Type B pancreatic cell (in vitro differentiated cells): ENCODE measurements around the gene HOXA6. TPM values are rescaled to one million over a fixed set of nuclear protein-coding genes. Genes with fewer than 3 reads are reported as not detected.
A peak's percentile ranks its signal among the peaks of the same experiment; 100 is the strongest.

Experiments
- DNase-seq: peaks from one replicate; pipeline ENCODE4 v3.0.0; 2021; ENCODE audit warnings: mixed read lengths; ENCODE audit not compliant: unreplicated experiment; ENCODE audit errors: extremely low spot score
- H3K27ac Mint-ChIP-seq: 2 replicates; pipeline ENCODE4 v1.8.0; 2021; ENCODE audit warnings: mild to moderate bottlenecking, mixed read lengths
- H3K27me3 Mint-ChIP-seq: 2 replicates; pipeline ENCODE4 v1.8.0; 2021; ENCODE audit warnings: mixed read lengths
- H3K36me3 Mint-ChIP-seq: 2 replicates; pipeline ENCODE4 v1.8.0; 2021; ENCODE audit warnings: mixed read lengths
- H3K4me1 Mint-ChIP-seq: one replicate; pipeline ENCODE4 v1.8.0; 2021; ENCODE audit warnings: mixed read lengths; ENCODE audit not compliant: unreplicated experiment
- H3K4me3 Mint-ChIP-seq: 2 replicates; pipeline ENCODE4 v1.8.0; 2021; ENCODE audit warnings: mild to moderate bottlenecking, mixed read lengths
- H3K9me3 Mint-ChIP-seq: 2 replicates; pipeline ENCODE4 v1.8.0; 2021; ENCODE audit warnings: mixed read lengths
- microRNA-seq: library from miRNA; unstranded; fragments of <30 nt; microRNA quantifications from one replicate; pipeline ENCODE4, GENCODE V29; 2020
- total RNA-seq: library from RNA; stranded (reverse); gene quantifications from 2 replicates; pipeline ENCODE4 v1.2.1, GENCODE V29; 2021; ENCODE audit warnings: low replicate concordance
- TF ChIP-seq, protein P1 (sequence below): fragments of 200-600 bp; sonication (generic); conservative IDR thresholded peaks from 2 replicates; pipeline ENCODE4 v1.5.0; 2021; ENCODE audit warnings: antibody characterized with exemption, mild to moderate bottlenecking

HOXA6 gene
- total RNA-seq, 1 donor from 2014 or later = 10.9 TPM

DNA sequence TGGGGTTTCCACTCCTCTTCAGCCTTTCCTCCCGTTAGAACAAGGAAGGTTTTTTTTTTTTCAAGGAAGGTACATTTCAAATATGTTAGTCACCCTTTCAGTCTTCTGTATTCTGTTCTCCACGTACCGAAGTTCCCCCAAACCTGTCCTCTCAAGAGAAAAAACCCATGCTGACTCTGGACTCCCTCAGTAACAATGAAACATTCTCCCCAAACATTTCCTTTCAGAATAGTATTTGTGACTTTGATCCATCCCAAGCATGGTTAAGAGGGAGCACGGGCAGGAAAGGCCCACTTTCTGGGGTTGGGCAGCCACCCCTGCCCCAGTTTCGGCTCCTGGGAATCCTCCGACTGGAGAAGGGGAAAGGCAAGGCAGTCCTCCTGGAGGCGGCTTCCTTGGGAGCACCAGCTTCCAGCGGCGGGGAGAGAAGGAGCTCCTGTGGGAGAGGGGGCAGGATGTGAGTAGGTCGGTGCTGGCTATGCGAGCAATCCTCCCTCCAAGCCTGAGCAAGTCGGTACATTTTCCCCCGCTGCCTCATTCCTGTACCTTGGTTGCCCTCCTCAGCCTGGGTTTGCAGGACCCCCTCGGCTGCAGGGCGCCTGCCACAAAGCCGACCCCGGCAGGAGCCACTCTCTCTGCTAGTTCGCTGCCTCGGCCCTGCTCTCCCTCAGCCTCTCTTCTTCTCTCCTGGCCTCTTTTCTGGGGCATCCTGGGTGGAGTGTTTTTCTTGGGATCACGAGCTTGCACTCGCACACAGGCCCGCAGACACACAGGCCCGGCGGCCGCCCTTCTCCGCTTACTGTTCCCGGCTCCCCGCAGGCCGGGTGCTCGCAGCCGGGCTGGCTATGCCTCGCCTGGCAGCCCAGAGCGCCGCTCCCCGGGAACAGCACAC, 49.6 kb downstream of the HOXA6 start:
- Mint-ChIP-seq H3K27ac (peak overlapping the region; percentile 97), H3K36me3 (peaks cover 43% of the 10 kb centered on the region), H3K4me1 (peaks cover 49% of the 10 kb centered on the region), H3K9me3 (no peaks in the 10 kb centered on the region), H3K4me3 (peak overlapping the region; percentile 97), H3K27me3 (peaks cover 65% of the 10 kb centered on the region)
- DNase-seq = no peak
- TF ChIP-seq, protein P1, sequence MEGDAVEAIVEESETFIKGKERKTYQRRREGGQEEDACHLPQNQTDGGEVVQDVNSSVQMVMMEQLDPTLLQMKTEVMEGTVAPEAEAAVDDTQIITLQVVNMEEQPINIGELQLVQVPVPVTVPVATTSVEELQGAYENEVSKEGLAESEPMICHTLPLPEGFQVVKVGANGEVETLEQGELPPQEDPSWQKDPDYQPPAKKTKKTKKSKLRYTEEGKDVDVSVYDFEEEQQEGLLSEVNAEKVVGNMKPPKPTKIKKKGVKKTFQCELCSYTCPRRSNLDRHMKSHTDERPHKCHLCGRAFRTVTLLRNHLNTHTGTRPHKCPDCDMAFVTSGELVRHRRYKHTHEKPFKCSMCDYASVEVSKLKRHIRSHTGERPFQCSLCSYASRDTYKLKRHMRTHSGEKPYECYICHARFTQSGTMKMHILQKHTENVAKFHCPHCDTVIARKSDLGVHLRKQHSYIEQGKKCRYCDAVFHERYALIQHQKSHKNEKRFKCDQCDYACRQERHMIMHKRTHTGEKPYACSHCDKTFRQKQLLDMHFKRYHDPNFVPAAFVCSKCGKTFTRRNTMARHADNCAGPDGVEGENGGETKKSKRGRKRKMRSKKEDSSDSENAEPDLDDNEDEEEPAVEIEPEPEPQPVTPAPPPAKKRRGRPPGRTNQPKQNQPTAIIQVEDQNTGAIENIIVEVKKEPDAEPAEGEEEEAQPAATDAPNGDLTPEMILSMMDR = no peak

DNA sequence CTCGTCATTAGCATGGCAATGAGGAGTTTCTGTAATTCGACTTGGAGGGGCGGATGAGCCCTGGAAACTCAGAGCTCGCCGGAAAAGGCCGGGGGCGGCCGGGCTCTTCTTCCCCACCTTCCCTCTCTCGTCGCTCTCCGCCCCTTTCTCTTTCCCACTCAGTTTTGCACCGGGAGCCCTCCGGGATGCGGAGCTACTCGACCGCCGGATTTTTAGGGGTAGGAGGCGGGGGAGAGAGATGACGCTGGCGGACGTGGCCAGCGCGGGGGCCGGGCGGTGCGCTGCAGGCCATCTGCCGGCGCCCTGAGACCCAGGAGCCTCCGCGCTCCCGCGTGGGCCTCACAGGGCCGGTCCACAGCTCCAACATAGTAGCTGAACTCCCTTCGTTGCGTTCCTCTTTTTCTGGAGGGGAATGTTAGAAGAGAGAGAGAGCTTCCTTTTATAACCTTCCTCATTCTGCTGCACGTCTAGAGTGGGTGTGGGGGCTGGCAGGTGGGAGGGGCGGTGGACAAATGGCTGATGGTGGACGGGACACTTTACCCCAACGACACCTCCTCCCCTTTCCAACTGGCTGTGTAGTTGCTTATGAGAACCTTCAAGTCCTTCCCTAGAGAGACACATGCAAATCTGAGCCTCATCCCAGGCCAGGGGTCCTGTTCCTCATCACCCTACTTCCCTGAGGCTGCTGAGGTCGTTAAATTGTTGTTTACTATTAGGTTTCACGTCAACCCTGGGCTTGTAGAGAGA, 50.6 kb downstream of the HOXA6 start:
- Mint-ChIP-seq H3K27me3 (peaks cover 63% of the 10 kb centered on the region), H3K9me3 (no peaks in the 10 kb centered on the region), H3K4me1 (peaks cover 50% of the 10 kb centered on the region), H3K36me3 (peaks cover 43% of the 10 kb centered on the region), H3K4me3 (peak overlapping the region; percentile 97), H3K27ac (peak overlapping the region; percentile 97)
- DNase-seq = no peak
- TF ChIP-seq, protein P1 = no peak

DNA sequence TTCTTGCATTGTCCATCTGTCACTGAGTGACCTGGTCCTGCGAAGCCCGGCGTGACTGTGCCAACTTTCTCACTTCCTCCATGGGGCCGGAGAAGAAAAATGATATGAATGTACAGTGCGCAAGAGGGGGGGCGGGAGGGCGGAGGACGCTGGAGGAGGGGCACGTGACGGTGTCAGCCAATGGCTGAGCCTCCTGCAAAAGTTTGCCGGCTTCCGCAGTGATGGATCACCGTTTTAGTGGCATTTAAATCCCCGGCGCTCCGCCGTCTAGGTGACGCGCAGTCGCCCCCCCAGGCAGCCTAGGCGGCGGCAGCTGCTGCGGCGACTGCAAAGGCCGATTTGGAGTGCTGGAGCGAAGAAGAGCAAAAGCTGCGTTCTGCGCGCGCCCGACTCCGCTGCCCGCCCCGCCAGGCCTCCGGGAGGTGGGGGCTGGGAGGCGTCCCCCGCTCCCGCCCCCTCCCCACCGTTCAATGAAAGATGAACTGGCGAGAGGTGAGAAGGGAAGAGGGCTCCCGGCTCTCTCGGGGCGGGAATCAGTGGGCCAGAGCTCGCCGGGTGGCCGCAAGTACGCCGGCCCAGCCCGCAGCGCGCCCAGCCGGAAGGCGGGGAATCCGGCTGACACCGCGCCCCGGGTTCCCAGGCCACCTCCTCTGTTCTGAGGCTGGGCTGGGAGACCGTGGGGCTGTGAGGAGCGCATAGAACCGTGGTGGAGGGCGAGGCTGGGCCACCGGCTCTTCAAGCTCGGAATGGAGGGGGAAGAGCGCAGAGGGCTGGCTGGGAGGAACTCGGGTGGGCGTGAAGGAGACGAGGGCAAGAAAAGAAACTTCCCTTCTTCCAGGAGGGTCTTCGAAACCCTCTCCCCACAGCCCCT, 51.4 kb downstream of the HOXA6 start, which contains the start of gene HOXA1:
Gene HOXA1, minus strand, starts transcription at position 104 of the 871 bp plus-strand sequence. Its CDS starts 88 bp downstream, at position 16.
- DNase-seq = peak; percentile 96
- H3K36me3 Mint-ChIP-seq = peaks cover 36% of the 10 kb centered on the region
- peak within 1 kb of the TSS; percentile 97 for H3K27ac Mint-ChIP-seq
- TF ChIP-seq, protein P1 = no peak
- no peaks in the 10 kb centered on the region for H3K9me3 Mint-ChIP-seq
- H3K4me1 Mint-ChIP-seq = peaks cover 59% of the 10 kb centered on the region
- peaks cover 57% of the 10 kb centered on the region for H3K27me3 Mint-ChIP-seq
- peak within 1 kb of the TSS; percentile 97 for H3K4me3 Mint-ChIP-seq

Small RNA genes within 50 kb of the gene (microRNA-seq; reads per million reads assigned to microRNA genes)
- gene MIR196B = 68.6 reads per million, percentile 59 among the genes with 10 or more reads in this experiment

Other genes starting within 250 kb of the HOXA6 start
- gene HOXA1, start 51.8 kb downstream of the HOXA6 start, total RNA-seq = 9.5 and 22.0 TPM in 2 replicates
- 7.7 and 26.8 TPM in 2 replicates for gene HOXA2, start 45.1 kb downstream of the HOXA6 start, total RNA-seq
- 28.5 and 37.6 TPM in 2 replicates for gene HOXA4, start 17.0 kb downstream of the HOXA6 start, total RNA-seq
- gene HOXA5, start 4.1 kb downstream of the HOXA6 start, total RNA-seq = 55.0 and 77.7 TPM in 2 replicates
- gene HOXA3, start 4.8 kb upstream of the HOXA6 start, total RNA-seq = 40.5 and 92.8 TPM in 2 replicates
- gene HOXA7, start 8.9 kb upstream of the HOXA6 start, total RNA-seq = 3.2 and 6.2 TPM in 2 replicates
- gene HOXA9, start 17.8 kb upstream of the HOXA6 start, total RNA-seq = 0.67 and 4.1 TPM in 2 replicates
- 0.29 and 4.9 TPM in 2 replicates for gene HOXA10, start 26.5 kb upstream of the HOXA6 start, total RNA-seq
- gene HOXA11, start 37.5 kb upstream of the HOXA6 start, total RNA-seq = 1.2 TPM in 1 of 2 replicates, not detected in the other
- 0.75 and 1.5 TPM in 2 replicates for gene HOXA13, start 52.3 kb upstream of the HOXA6 start, total RNA-seq
- 0.41 and 0.71 TPM in 2 replicates for gene EVX1, start 95.0 kb upstream of the HOXA6 start, total RNA-seq